ENCODE data around the gene INMT. TPM values are rescaled to one million over a fixed set of nuclear protein-coding genes. Genes with fewer than 3 reads are reported as not detected.

The INMT gene
- polyA plus RNA-seq, 1 of the 3 experiments (the other 2 are of a cell fraction): not detected

DNA sequence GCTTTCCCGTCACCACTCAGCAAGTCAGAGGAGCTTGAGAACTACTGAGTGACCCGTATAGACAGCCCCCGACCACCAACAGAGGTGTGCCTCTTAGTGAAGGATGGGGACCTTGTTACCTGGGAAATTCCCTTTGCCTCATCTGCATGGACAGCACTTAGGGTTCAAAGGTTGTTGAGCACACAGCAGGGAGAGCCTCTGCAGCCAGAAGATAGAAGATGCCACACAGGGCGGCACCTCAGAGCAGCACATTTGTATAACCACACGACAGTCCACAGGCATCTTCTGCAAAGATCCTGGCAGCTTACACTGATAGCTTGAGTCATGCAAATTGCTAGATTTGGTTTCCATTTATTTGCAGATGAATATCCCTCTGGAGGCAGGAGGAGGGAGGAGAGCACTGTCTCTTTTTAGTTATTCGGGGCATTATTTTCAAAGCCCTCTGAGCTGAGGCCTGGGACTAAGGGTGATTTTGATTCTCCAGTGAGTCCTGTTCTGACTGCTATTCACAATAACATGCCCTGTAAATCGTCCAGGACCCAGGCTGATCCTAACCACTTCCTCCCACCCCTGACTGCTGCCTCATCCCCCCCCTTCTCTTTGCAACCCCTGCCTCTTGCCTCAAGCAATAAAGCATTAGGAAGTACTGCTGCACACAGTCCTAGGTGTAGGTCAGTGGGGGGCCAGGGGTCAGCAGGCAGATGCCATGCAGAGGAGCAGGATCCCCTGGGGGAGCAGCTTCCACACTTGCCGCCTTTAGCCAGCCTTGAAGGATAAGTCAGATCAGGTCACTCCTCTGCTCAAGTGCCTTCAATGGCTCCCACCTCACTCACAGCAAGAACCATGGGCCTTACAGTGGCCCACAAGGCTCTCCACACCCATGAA, 24.6 kb upstream of the INMT start:
- peaks cover 0 to 5% of the 10 kb centered on the region in 2 experiments; a peak in 1 of 4 replicates for H3K4me1 ChIP-seq (ENCODE audit: control insufficient read depth in 1 of 2, insufficient read depth in 2 of 2, low read depth in 1 of 2, low read length in 1 of 2)
- no peaks in the 10 kb centered on the region for H3F3A ChIP-seq (replicated peaks; ENCODE audit: insufficient read depth)
- POLR2A ChIA-PET: no interaction called here
- H3K4me2 ChIP-seq: no peak overlapping the region
- no peaks in the 10 kb centered on the region for H3K9me3 ChIP-seq
- H3K9ac ChIP-seq: no peak overlapping the region
- no peak for DNase-seq
- 46% methylated on average over 8 of the region's 8 CpGs for WGBS (ENCODE audit: low lambda C conversion rate)
- H3K36me3 ChIP-seq (replicated peaks in 1 of 2; ENCODE audit: control insufficient read depth in 1 of 2, insufficient read depth in 2 of 2, low read length in 1 of 2): no peaks in the 10 kb centered on the region
- H3K79me2 ChIP-seq (ENCODE audit: insufficient read depth): no peaks in the 10 kb centered on the region
- H4K20me1 ChIP-seq (ENCODE audit: insufficient read depth): no peaks in the 10 kb centered on the region
- H3K4me3 ChIP-seq (ENCODE audit: low read depth in 2 of 2, low read length in 1 of 2): no peak overlapping the region
- H3K27me3 ChIP-seq (ENCODE audit: insufficient read depth): peaks cover 46% of the 10 kb centered on the region
- no peak overlapping the region for H2AFZ ChIP-seq (ENCODE audit: low read depth)
- TF ChIP-seq, protein P1, sequence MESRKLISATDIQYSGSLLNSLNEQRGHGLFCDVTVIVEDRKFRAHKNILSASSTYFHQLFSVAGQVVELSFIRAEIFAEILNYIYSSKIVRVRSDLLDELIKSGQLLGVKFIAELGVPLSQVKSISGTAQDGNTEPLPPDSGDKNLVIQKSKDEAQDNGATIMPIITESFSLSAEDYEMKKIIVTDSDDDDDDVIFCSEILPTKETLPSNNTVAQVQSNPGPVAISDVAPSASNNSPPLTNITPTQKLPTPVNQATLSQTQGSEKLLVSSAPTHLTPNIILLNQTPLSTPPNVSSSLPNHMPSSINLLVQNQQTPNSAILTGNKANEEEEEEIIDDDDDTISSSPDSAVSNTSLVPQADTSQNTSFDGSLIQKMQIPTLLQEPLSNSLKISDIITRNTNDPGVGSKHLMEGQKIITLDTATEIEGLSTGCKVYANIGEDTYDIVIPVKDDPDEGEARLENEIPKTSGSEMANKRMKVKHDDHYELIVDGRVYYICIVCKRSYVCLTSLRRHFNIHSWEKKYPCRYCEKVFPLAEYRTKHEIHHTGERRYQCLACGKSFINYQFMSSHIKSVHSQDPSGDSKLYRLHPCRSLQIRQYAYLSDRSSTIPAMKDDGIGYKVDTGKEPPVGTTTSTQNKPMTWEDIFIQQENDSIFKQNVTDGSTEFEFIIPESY (IDR thresholded peaks at IDR 0.05; ENCODE audit: borderline replicate concordance, low read depth): no peak
- TF ChIP-seq TAF1 (IDR thresholded peaks at IDR 0.05; ENCODE audit: borderline replicate concordance, low read depth, low read length) (no peak), TEAD4 (IDR thresholded peaks at IDR 0.05; ENCODE audit: borderline replicate concordance, insufficient read depth) (no peak), NFIC (IDR thresholded peaks at IDR 0.05; ENCODE audit: borderline replicate concordance) (no peak), IRF3 (IDR thresholded peaks at IDR 0.05; ENCODE audit: low read depth, low read length) (no peak), MEF2A (IDR thresholded peaks at IDR 0.05; ENCODE audit: borderline replicate concordance, low read depth) (no peak), FOSL2 (IDR thresholded peaks at IDR 0.05; ENCODE audit: borderline replicate concordance, low read depth) (no peak), TCF12 (IDR thresholded peaks at IDR 0.05) (no peak), GABPA (IDR thresholded peaks at IDR 0.05; ENCODE audit: low read depth) (no peak), EZH2phosphoT487 (IDR thresholded peaks at IDR 0.05; ENCODE audit: borderline replicate concordance, low read depth) (no peak), YY1 (IDR thresholded peaks at IDR 0.05; ENCODE audit: low read depth) (no peak), JUND (IDR thresholded peaks at IDR 0.05) (no peak), RAD21 (IDR thresholded peaks at IDR 0.05; ENCODE audit: low read length) (no peak), RFX5 (IDR thresholded peaks at IDR 0.05; ENCODE audit: low read length) (no peak), CTCF (IDR thresholded peaks at IDR 0.05) (no peak)
- TF ChIP-seq, protein P2, sequence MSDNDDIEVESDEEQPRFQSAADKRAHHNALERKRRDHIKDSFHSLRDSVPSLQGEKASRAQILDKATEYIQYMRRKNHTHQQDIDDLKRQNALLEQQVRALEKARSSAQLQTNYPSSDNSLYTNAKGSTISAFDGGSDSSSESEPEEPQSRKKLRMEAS (IDR thresholded peaks at IDR 0.05; ENCODE audit: low read depth): no peak
- TF ChIP-seq, protein P3, sequence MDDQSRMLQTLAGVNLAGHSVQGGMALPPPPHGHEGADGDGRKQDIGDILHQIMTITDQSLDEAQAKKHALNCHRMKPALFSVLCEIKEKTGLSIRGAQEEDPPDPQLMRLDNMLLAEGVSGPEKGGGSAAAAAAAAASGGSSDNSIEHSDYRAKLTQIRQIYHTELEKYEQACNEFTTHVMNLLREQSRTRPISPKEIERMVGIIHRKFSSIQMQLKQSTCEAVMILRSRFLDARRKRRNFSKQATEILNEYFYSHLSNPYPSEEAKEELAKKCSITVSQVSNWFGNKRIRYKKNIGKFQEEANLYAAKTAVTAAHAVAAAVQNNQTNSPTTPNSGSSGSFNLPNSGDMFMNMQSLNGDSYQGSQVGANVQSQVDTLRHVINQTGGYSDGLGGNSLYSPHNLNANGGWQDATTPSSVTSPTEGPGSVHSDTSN (IDR thresholded peaks at IDR 0.05): no peak
- no peaks in the 10 kb centered on the region for H3K9me2 ChIP-seq
- CTCF ChIA-PET: interaction anchor here (1.2 to 2.3 kb wide), 4 partner anchors 11 to 45 kb away, joined by 3 to 18 read pairs (median 6); partner anchors contain the start of gene CRHR2
- H3K27ac ChIP-seq (ENCODE audit: low read depth in 2 of 2, low read length in 1 of 2): no peak overlapping the region

Data from SK-N-SH (cell line).